Measurements from ENCODE around the gene LAG3. TPM values are rescaled to one million over a fixed set of nuclear protein-coding genes. Genes with fewer than 3 reads are reported as not detected.

Gene LAG3
- total and polyA plus RNA-seq, 2 donors from 2014 or later, result 1.3 TPM; not detected in 1

GRCh38 chr12:6826125-6826733, 53.9 kb downstream of the LAG3 start:
- H3K36me3 ChIP-seq (ENCODE audit: control insufficient read depth in 2 of 3, insufficient read depth in 3 of 3, low read length in 3 of 3), result no peaks in the 10 kb centered on the region
- H3K4me3 ChIP-seq (ENCODE audit: low read length in 3 of 3), result no peak overlapping the region
- no peaks in the 10 kb centered on the region for H3K27me3 ChIP-seq (ENCODE audit: control insufficient read depth, insufficient read depth, low read length)
- H3K9ac ChIP-seq (ENCODE audit: low read length in 3 of 3), result no peak overlapping the region
- intact Hi-C loops (cut with DNase I), result loop anchor here (10.0 kb wide), 1 partner anchor 71 kb away; the partner anchor contains the start of gene MLF2
- H3K9me3 ChIP-seq (ENCODE audit: control insufficient read depth in 2 of 3, insufficient read depth in 1 of 3, low read length in 3 of 3), result no peaks in the 10 kb centered on the region
- FAIRE-seq (no peak), DNase-seq (peak in 1 of 5 donors; percentile 60)
- H3K4me1 ChIP-seq (ENCODE audit: control insufficient read depth in 2 of 3, insufficient read depth in 2 of 3, low read depth in 1 of 3, low read length in 3 of 3), result peaks cover 0 to 26% (median 0%) of the 10 kb centered on the region in 3 donors
- no peak overlapping the region for H3K27ac ChIP-seq (ENCODE audit: low read depth in 2 of 2, low read length in 2 of 2)
- TF ChIP-seq CTCF (IDR thresholded peaks at IDR 0.05; ENCODE audit: borderline replicate concordance, extremely low read depth, insufficient read depth), result no peak

- H3K9ac ChIP-seq (ENCODE audit: low read length in 3 of 3), result no peak overlapping the region
- H3K4me1 ChIP-seq (ENCODE audit: control insufficient read depth in 2 of 3, insufficient read depth in 2 of 3, low read depth in 1 of 3, low read length in 3 of 3), result peaks cover 0 to 23% (median 0%) of the 10 kb centered on the region in 3 donors
- H3K36me3 ChIP-seq (ENCODE audit: control insufficient read depth in 2 of 3, insufficient read depth in 3 of 3, low read length in 3 of 3), result no peaks in the 10 kb centered on the region
- TF ChIP-seq CTCF (IDR thresholded peaks at IDR 0.05; ENCODE audit: borderline replicate concordance, extremely low read depth, insufficient read depth), result no peak
- DNase-seq, result peak in 2 of 5 donors; percentile 67 to 79
- H3K9me3 ChIP-seq (ENCODE audit: control insufficient read depth in 2 of 3, insufficient read depth in 1 of 3, low read length in 3 of 3), result no peaks in the 10 kb centered on the region
- no peaks in the 10 kb centered on the region for H3K27me3 ChIP-seq (ENCODE audit: control insufficient read depth, insufficient read depth, low read length)
- intact Hi-C loops (cut with DNase I), result loop anchor here (10.0 kb wide), 1 partner anchor 72 kb away; the partner anchor contains the start of gene MLF2
- no peak overlapping the region for H3K27ac ChIP-seq (ENCODE audit: low read depth in 2 of 2, low read length in 2 of 2)
- no peak overlapping the region for H3K4me3 ChIP-seq (ENCODE audit: low read length in 3 of 3)
- no peak for FAIRE-seq
Observed at GRCh38 chr12:6826734-6827436, 54.6 kb downstream of the LAG3 start.

GRCh38 chr12:6827437-6827911, 55.2 kb downstream of the LAG3 start:
- peak; percentile 91 to 96 (median 94) for DNase-seq
- Histone ChIP-seq H3K9me3 (ENCODE audit: control insufficient read depth in 2 of 3, insufficient read depth in 1 of 3, low read length in 3 of 3) (no peaks in the 10 kb centered on the region), H3K27me3 (ENCODE audit: control insufficient read depth, insufficient read depth, low read length) (no peaks in the 10 kb centered on the region), H3K36me3 (ENCODE audit: control insufficient read depth in 2 of 3, insufficient read depth in 3 of 3, low read length in 3 of 3) (no peaks in the 10 kb centered on the region), H3K4me1 (ENCODE audit: control insufficient read depth in 2 of 3, insufficient read depth in 2 of 3, low read depth in 1 of 3, low read length in 3 of 3) (peaks cover 0 to 17% (median 0%) of the 10 kb centered on the region in 3 donors), H3K9ac (ENCODE audit: low read length in 3 of 3) (no peak overlapping the region), H3K4me3 (ENCODE audit: low read length in 3 of 3) (no peak overlapping the region), H3K27ac (ENCODE audit: low read depth in 2 of 2, low read length in 2 of 2) (no peak overlapping the region)
- intact Hi-C loops (cut with DNase I), result loop anchor here (10.0 kb wide), 1 partner anchor 73 kb away; the partner anchor contains the start of gene MLF2
- FAIRE-seq, result no peak
- TF ChIP-seq CTCF (IDR thresholded peaks at IDR 0.05; ENCODE audit: borderline replicate concordance, extremely low read depth, insufficient read depth), result no peak

Other genes with a start within 250 kb of the LAG3 start
- 1,501 TPM for gene GAPDH, start 238.0 kb upstream of the LAG3 start, total RNA-seq
- 4,871 TPM for gene GAPDH, start 238.0 kb upstream of the LAG3 start, polyA plus RNA-seq (ENCODE audit: insufficient read depth, low read depth, low replicate concordance)
- 21.5 TPM for gene IFFO1, start 216.5 kb upstream of the LAG3 start, total RNA-seq
- gene IFFO1, start 216.5 kb upstream of the LAG3 start, polyA plus RNA-seq (ENCODE audit: insufficient read depth, low read depth, low replicate concordance), result 11.5 TPM
- 29.7 TPM for gene NOP2, start 204.2 kb upstream of the LAG3 start, total RNA-seq
- gene NOP2, start 204.2 kb upstream of the LAG3 start, polyA plus RNA-seq (ENCODE audit: insufficient read depth, low read depth, low replicate concordance), result 12.2 TPM
- gene CHD4, start 165.1 kb upstream of the LAG3 start, total RNA-seq, result 224 TPM
- 109 TPM for gene CHD4, start 165.1 kb upstream of the LAG3 start, polyA plus RNA-seq (ENCODE audit: insufficient read depth, low read depth, low replicate concordance)
- gene LPAR5, start 136.6 kb upstream of the LAG3 start, total RNA-seq, result 4.9 TPM
- gene LPAR5, start 136.6 kb upstream of the LAG3 start, polyA plus RNA-seq (ENCODE audit: insufficient read depth, low read depth, low replicate concordance), result 0.97 TPM
- 3.4 TPM for gene ACRBP, start 125.1 kb upstream of the LAG3 start, total RNA-seq
- 2.1 TPM for gene ACRBP, start 125.1 kb upstream of the LAG3 start, polyA plus RNA-seq (ENCODE audit: insufficient read depth, low read depth, low replicate concordance)
- 42.6 TPM for gene ING4, start 109.4 kb upstream of the LAG3 start, total RNA-seq
- 56.0 TPM for gene ING4, start 109.4 kb upstream of the LAG3 start, polyA plus RNA-seq (ENCODE audit: insufficient read depth, low read depth, low replicate concordance)
- 51.6 TPM for gene ZNF384, start 83.1 kb upstream of the LAG3 start, total RNA-seq
- 19.7 TPM for gene ZNF384, start 83.1 kb upstream of the LAG3 start, polyA plus RNA-seq (ENCODE audit: insufficient read depth, low read depth, low replicate concordance)
- 0.63 TPM for gene PIANP, start 71.7 kb upstream of the LAG3 start, total RNA-seq
- gene PIANP, start 71.7 kb upstream of the LAG3 start, polyA plus RNA-seq (ENCODE audit: insufficient read depth, low read depth, low replicate concordance), result 0.45 TPM
- gene COPS7A, start 48.5 kb upstream of the LAG3 start, total RNA-seq, result 71.9 TPM
- 94.1 TPM for gene COPS7A, start 48.5 kb upstream of the LAG3 start, polyA plus RNA-seq (ENCODE audit: insufficient read depth, low read depth, low replicate concordance)
- gene MLF2, start 19.4 kb upstream of the LAG3 start, total RNA-seq, result 141 TPM
- 289 TPM for gene MLF2, start 19.4 kb upstream of the LAG3 start, polyA plus RNA-seq (ENCODE audit: insufficient read depth, low read depth, low replicate concordance)
- gene PTMS, start 6.2 kb upstream of the LAG3 start, total RNA-seq, result 269 TPM
- 590 TPM for gene PTMS, start 6.2 kb upstream of the LAG3 start, polyA plus RNA-seq (ENCODE audit: insufficient read depth, low read depth, low replicate concordance)
- gene CD4, start 17.0 kb downstream of the LAG3 start, total RNA-seq, result 38.1 TPM
- gene CD4, start 17.0 kb downstream of the LAG3 start, polyA plus RNA-seq (ENCODE audit: insufficient read depth, low read depth, low replicate concordance), result 12.2 TPM
- 5.0 TPM for gene GPR162, start 49.3 kb downstream of the LAG3 start, total RNA-seq
- gene GPR162, start 49.3 kb downstream of the LAG3 start, polyA plus RNA-seq (ENCODE audit: insufficient read depth, low read depth, low replicate concordance), result 9.8 TPM
- 17.0 TPM for gene P3H3, start 55.9 kb downstream of the LAG3 start, total RNA-seq
- gene P3H3, start 55.9 kb downstream of the LAG3 start, polyA plus RNA-seq (ENCODE audit: insufficient read depth, low read depth, low replicate concordance), result 18.5 TPM
- gene GNB3, start 68.4 kb downstream of the LAG3 start, total RNA-seq, result 2.6 TPM
- 1.4 TPM for gene GNB3, start 68.4 kb downstream of the LAG3 start, polyA plus RNA-seq (ENCODE audit: insufficient read depth, low read depth, low replicate concordance)
- gene CDCA3, start 78.8 kb downstream of the LAG3 start, total RNA-seq, result 1.3 TPM
- gene CDCA3, start 78.8 kb downstream of the LAG3 start, polyA plus RNA-seq (ENCODE audit: insufficient read depth, low read depth, low replicate concordance), result 2.1 TPM
- 75.5 TPM for gene USP5, start 79.6 kb downstream of the LAG3 start, total RNA-seq
- gene USP5, start 79.6 kb downstream of the LAG3 start, polyA plus RNA-seq (ENCODE audit: insufficient read depth, low read depth, low replicate concordance), result 52.3 TPM
- 437 TPM for gene TPI1, start 95.0 kb downstream of the LAG3 start, total RNA-seq
- 1,220 TPM for gene TPI1, start 95.0 kb downstream of the LAG3 start, polyA plus RNA-seq (ENCODE audit: insufficient read depth, low read depth, low replicate concordance)
- 19.0 TPM for gene SPSB2, start 100.8 kb downstream of the LAG3 start, total RNA-seq
- gene SPSB2, start 100.8 kb downstream of the LAG3 start, polyA plus RNA-seq (ENCODE audit: insufficient read depth, low read depth, low replicate concordance), result 21.3 TPM
- 16.6 TPM for gene LRRC23, start 132.3 kb downstream of the LAG3 start, total RNA-seq
- gene LRRC23, start 132.3 kb downstream of the LAG3 start, polyA plus RNA-seq (ENCODE audit: insufficient read depth, low read depth, low replicate concordance), result 19.7 TPM
- 35.7 TPM for gene ENO2, start 142.1 kb downstream of the LAG3 start, total RNA-seq
- gene ENO2, start 142.1 kb downstream of the LAG3 start, polyA plus RNA-seq (ENCODE audit: insufficient read depth, low read depth, low replicate concordance), result 10.3 TPM
- 119 TPM for gene ATN1, start 155.4 kb downstream of the LAG3 start, total RNA-seq
- gene ATN1, start 155.4 kb downstream of the LAG3 start, polyA plus RNA-seq (ENCODE audit: insufficient read depth, low read depth, low replicate concordance), result 34.2 TPM
- not detected for gene RNU7-1, start 171.3 kb downstream of the LAG3 start, total RNA-seq
- not detected for gene RNU7-1, start 171.3 kb downstream of the LAG3 start, polyA plus RNA-seq (ENCODE audit: insufficient read depth, low read depth, low replicate concordance)
- gene C12orf57, start 171.5 kb downstream of the LAG3 start, total RNA-seq, result 175 TPM
- 336 TPM for gene C12orf57, start 171.5 kb downstream of the LAG3 start, polyA plus RNA-seq (ENCODE audit: insufficient read depth, low read depth, low replicate concordance)
- 70.8 TPM for gene PTPN6, start 178.8 kb downstream of the LAG3 start, total RNA-seq
- gene PTPN6, start 178.8 kb downstream of the LAG3 start, polyA plus RNA-seq (ENCODE audit: insufficient read depth, low read depth, low replicate concordance), result 38.0 TPM
- gene PHB2, start 198.1 kb downstream of the LAG3 start, total RNA-seq, result 141 TPM
- 222 TPM for gene PHB2, start 198.1 kb downstream of the LAG3 start, polyA plus RNA-seq (ENCODE audit: insufficient read depth, low read depth, low replicate concordance)
- gene EMG1, start 198.4 kb downstream of the LAG3 start, total RNA-seq, result 50.3 TPM
- gene EMG1, start 198.4 kb downstream of the LAG3 start, polyA plus RNA-seq (ENCODE audit: insufficient read depth, low read depth, low replicate concordance), result 74.3 TPM
- gene LPCAT3, start 246.0 kb downstream of the LAG3 start, total RNA-seq, result 77.8 TPM
- 59.2 TPM for gene LPCAT3, start 246.0 kb downstream of the LAG3 start, polyA plus RNA-seq (ENCODE audit: insufficient read depth, low read depth, low replicate concordance)